SK-N-SH (cell line): ENCODE results near the gene MRPS27. TPM values are rescaled to one million over a fixed set of nuclear protein-coding genes. Genes with fewer than 3 reads are reported as not detected.

ENCODE experiments used
- CTCF ChIA-PET: fragments of 300-600, 350-600 bp; formaldehyde crosslinking; extraction: SDS; loops from one replicate; lab custom pipeline; 2021; lab: Yijun Ruan, JAX
- POLR2A ChIA-PET: fragments of 350-600 bp; sonication (Branson Sonifier 250); formaldehyde crosslinking; extraction: SDS; loops from one replicate; lab custom pipeline; 2020; ENCODE audit warnings: antibody characterized with exemption, inconsistent platforms; lab: Yijun Ruan, JAX
- DNase-seq: peaks from one replicate; pipeline ENCODE4 v3.0.0; 2012
- H2AFZ ChIP-seq: fragments of 200-600 bp; sonication (generic); 2 replicates; pipeline ENCODE4 v1.8.1; 2016; ENCODE audit warnings: antibody characterized with exemption, mild to moderate bottlenecking, low read depth
- H3F3A ChIP-seq: fragments of 200-600 bp; sonication (generic); replicated peaks from 2 replicates; pipeline ENCODE3; 2016; ENCODE audit warnings: antibody characterized with exemption, mild to moderate bottlenecking; ENCODE audit not compliant: insufficient read depth
- H3K27ac ChIP-seq, 2 experiments: fragments of 200-500 bp in 1 of 2; fragments of 200-600 bp in 1 of 2; sonication (Bioruptor generic) in 1 of 2; sonication (generic), shearing (Covaris generic) in 1 of 2; 2 replicates each; pipeline versions ENCODE4 v1.5.1 to v1.6.1; 2014 to 2016; ENCODE audit warnings: low read depth in 2 of 2, inconsistent platforms in 1 of 2, low read length in 1 of 2, mild to moderate bottlenecking in 1 of 2, mixed read lengths in 1 of 2
- H3K27me3 ChIP-seq: fragments of 200-600 bp; sonication (generic), shearing (Covaris generic); 2 replicates; pipeline ENCODE4 v1.6.1; 2016; ENCODE audit warnings: mixed run types; ENCODE audit not compliant: insufficient read depth
- H3K36me3 ChIP-seq, 2 experiments: fragments of 200-500 bp in 1 of 2; fragments of 200-600 bp in 1 of 2; sonication (Bioruptor generic) in 1 of 2; sonication (generic) in 1 of 2; replicated peaks in 1 of 2; 2 replicates each; pipeline versions ENCODE3 to v1.5.1; 2014 to 2016; ENCODE audit warnings: low read length in 1 of 2, mild to moderate bottlenecking in 1 of 2; ENCODE audit not compliant: insufficient read depth in 2 of 2, control insufficient read depth in 1 of 2
- H3K4me1 ChIP-seq, 2 experiments: fragments of 200-500 bp in 1 of 2; fragments of 200-600 bp in 1 of 2; sonication (Bioruptor generic) in 1 of 2; sonication (generic), shearing (Covaris generic) in 1 of 2; 2 replicates each; pipeline versions ENCODE4 v1.5.1 to v1.6.1; 2014 to 2016; ENCODE audit warnings: low read depth in 1 of 2, low read length in 1 of 2, mixed run types in 1 of 2; ENCODE audit not compliant: insufficient read depth in 2 of 2, control insufficient read depth in 1 of 2
- H3K4me2 ChIP-seq: fragments of 200-600 bp; sonication (generic), shearing (Covaris generic); 2 replicates; pipeline ENCODE4 v1.6.1; 2017; ENCODE audit warnings: mixed run types
- H3K4me3 ChIP-seq, 2 experiments: fragments of 200-500 bp in 1 of 2; fragments of 200-600 bp in 1 of 2; sonication (Bioruptor generic) in 1 of 2; sonication (generic), shearing (Covaris generic) in 1 of 2; 2 replicates each; pipeline versions ENCODE4 v1.5.1 to v1.8.1; 2014 to 2016; ENCODE audit warnings: low read depth in 2 of 2, inconsistent platforms in 1 of 2, low read length in 1 of 2, mild to moderate bottlenecking in 1 of 2, mixed read lengths in 1 of 2, moderate library complexity in 1 of 2
- H3K79me2 ChIP-seq: fragments of 200-600 bp; sonication (generic); 2 replicates; pipeline ENCODE4 v1.8.1; 2017; ENCODE audit warnings: mild to moderate bottlenecking; ENCODE audit not compliant: insufficient read depth
- H3K9ac ChIP-seq: fragments of 200-600 bp; sonication (generic); 2 replicates; pipeline ENCODE4 v1.6.1; 2017; ENCODE audit warnings: mixed run types
- H3K9me2 ChIP-seq: fragments of 200-600 bp; sonication (generic); 2 replicates; pipeline ENCODE4 v1.6.1; 2017; ENCODE audit warnings: mixed run types
- H3K9me3 ChIP-seq: fragments of 200-600 bp; sonication (generic); 2 replicates; pipeline ENCODE4 v1.6.1; 2017; ENCODE audit warnings: mixed run types, mild to moderate bottlenecking, moderate library complexity
- H4K20me1 ChIP-seq: fragments of 200-600 bp; sonication (generic); 2 replicates; pipeline ENCODE4 v1.6.1; 2017; ENCODE audit warnings: mild to moderate bottlenecking, mixed run types; ENCODE audit not compliant: insufficient read depth
- ELF1 ChIP-seq: IDR thresholded peaks from 2 replicates; pipeline ENCODE4 v1.4.0; 2012
- EP300 ChIP-seq, 2 experiments: IDR thresholded peaks; 2 replicates each; pipeline versions ENCODE4 v1.4.0 to v1.6.1; 2012; ENCODE audit warnings: borderline replicate concordance in 1 of 2, low read depth in 1 of 2, low read length in 1 of 2
- GABPA ChIP-seq: IDR thresholded peaks from 2 replicates; pipeline ENCODE4 v1.4.0; 2012; ENCODE audit warnings: low read depth, mild to moderate bottlenecking
- MEF2A ChIP-seq: IDR thresholded peaks from 2 replicates; pipeline ENCODE4 v1.4.0; 2012; ENCODE audit warnings: low read depth, borderline replicate concordance
- MXI1 ChIP-seq: IDR thresholded peaks from 2 replicates; pipeline ENCODE4 v1.6.1; 2012; ENCODE audit warnings: mild to moderate bottlenecking, low read depth, low read length, improper control_type of control experiment
- RFX5 ChIP-seq: IDR thresholded peaks from 2 replicates; pipeline ENCODE4 v1.6.1; 2012; ENCODE audit warnings: mild to moderate bottlenecking, improper control_type of control experiment, low read length
- RXRA ChIP-seq: IDR thresholded peaks from 2 replicates; pipeline ENCODE4 v1.4.0; 2012; ENCODE audit warnings: low read depth, mild to moderate bottlenecking, borderline replicate concordance
- SIN3A ChIP-seq: IDR thresholded peaks from 2 replicates; pipeline ENCODE4 v1.6.1; 2012; ENCODE audit warnings: low read depth, mild to moderate bottlenecking, low read length, moderate library complexity, borderline replicate concordance
- SMC3 ChIP-seq: IDR thresholded peaks from 2 replicates; pipeline ENCODE4 v1.6.1; 2012; ENCODE audit warnings: low read depth, low read length, improper control_type of control experiment
- TCF12 ChIP-seq: IDR thresholded peaks from 2 replicates; pipeline ENCODE4 v1.4.0; 2012
- TEAD4 ChIP-seq: IDR thresholded peaks from 2 replicates; pipeline ENCODE4 v1.4.0; 2012; ENCODE audit warnings: mild to moderate bottlenecking, borderline replicate concordance; ENCODE audit not compliant: insufficient read depth
- WGBS: methylation state at CpG from one replicate; pipeline ENCODE4 v1.1.6; 2017; ENCODE audit warnings: low lambda C conversion rate; 5-methylcytosine and 5-hydroxymethylcytosine counted together
- polyA plus RNA-seq, 3 experiments: library from polyadenylated mRNA; depleted of rRNA; stranded (reverse); fragments of >200 nt; gene quantifications; 2 replicates each; pipeline ENCODE4 v1.2.3, GENCODE V29; 2012
- TF ChIP-seq, protein P1 (sequence below): IDR thresholded peaks from 2 replicates; pipeline ENCODE4 v1.4.0; 2012; ENCODE audit warnings: low read depth
- TF ChIP-seq, protein P2 (sequence below): fragments of 200-600 bp; sonication (generic); IDR thresholded peaks from 2 replicates; pipeline ENCODE4 v1.6.1; 2017; ENCODE audit warnings: antibody characterized with exemption, mild to moderate bottlenecking, moderate library complexity
- TF ChIP-seq, protein P3 (sequence below): fragments of 150-350 bp; IDR thresholded peaks from 2 replicates; pipeline ENCODE4 v1.6.1; 2017; ENCODE audit warnings: antibody characterized with exemption, low read length, low read depth, borderline replicate concordance

Gene MRPS27
- polyA plus RNA-seq, 1 of the 3 experiments (the other 2 are of a cell fraction), result 37.5 TPM

DNA sequence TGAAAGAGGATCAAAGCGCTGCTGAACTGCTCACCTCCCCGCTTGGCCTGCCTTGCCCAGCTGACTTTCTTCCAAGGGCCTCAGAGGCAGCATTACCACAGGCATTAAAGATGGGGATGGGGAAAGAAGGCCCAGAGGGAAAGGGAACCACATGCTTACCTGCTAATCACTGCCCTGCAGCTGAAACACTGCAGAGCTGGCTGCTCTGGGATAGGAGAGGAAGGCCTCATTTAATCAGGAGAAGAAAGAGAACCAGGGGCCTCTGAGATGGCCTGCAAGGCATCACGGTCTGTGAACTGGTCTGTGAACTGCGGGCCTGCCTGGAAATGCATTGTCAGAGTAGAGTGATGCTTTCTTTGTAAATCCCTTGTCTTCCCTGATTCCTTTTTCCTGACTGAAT lies 44.9 kb upstream of the MRPS27 start:
- H3K79me2 ChIP-seq, result no peaks in the 10 kb centered on the region
- no peaks in the 10 kb centered on the region for H3K9me2 ChIP-seq
- H3K27me3 ChIP-seq, result no peaks in the 10 kb centered on the region
- no peak overlapping the region for H3K9ac ChIP-seq
- peak overlapping the region in 1 of 2 experiments; percentile 53; a peak in 1 of 4 replicates for H3K27ac ChIP-seq
- no peak overlapping the region for H3K4me3 ChIP-seq
- CTCF ChIA-PET, result interaction anchor here (1.1 to 5.4 kb wide), 7 partner anchors 9 to 591 kb away, joined by 3 to 64 read pairs (median 24); partner anchors contain the start of genes FCHO2 and TNPO1
- H3F3A ChIP-seq, result peaks cover 4% of the 10 kb centered on the region
- WGBS, result 97% methylated on average over 4 of the region's 4 CpGs
- H3K36me3 ChIP-seq, result peaks cover 3 to 11% of the 10 kb centered on the region in 2 experiments
- POLR2A ChIA-PET, result no interaction called here
- TF ChIP-seq, protein P1, sequence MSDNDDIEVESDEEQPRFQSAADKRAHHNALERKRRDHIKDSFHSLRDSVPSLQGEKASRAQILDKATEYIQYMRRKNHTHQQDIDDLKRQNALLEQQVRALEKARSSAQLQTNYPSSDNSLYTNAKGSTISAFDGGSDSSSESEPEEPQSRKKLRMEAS, result no peak
- TF ChIP-seq ELF1 (no peak), TCF12 (no peak), RFX5 (no peak), TEAD4 (no peak), SMC3 (no peak), SIN3A (no peak), MEF2A (no peak), MXI1 (no peak)
- no peaks in the 10 kb centered on the region for H4K20me1 ChIP-seq
- no peaks in the 10 kb centered on the region for H3K9me3 ChIP-seq
- no peak for DNase-seq
- no peak overlapping the region for H3K4me2 ChIP-seq
- H3K4me1 ChIP-seq, result peaks cover 10 to 19% of the 10 kb centered on the region in 2 experiments; a peak in 3 of 4 replicates
- no peak overlapping the region for H2AFZ ChIP-seq

DNA sequence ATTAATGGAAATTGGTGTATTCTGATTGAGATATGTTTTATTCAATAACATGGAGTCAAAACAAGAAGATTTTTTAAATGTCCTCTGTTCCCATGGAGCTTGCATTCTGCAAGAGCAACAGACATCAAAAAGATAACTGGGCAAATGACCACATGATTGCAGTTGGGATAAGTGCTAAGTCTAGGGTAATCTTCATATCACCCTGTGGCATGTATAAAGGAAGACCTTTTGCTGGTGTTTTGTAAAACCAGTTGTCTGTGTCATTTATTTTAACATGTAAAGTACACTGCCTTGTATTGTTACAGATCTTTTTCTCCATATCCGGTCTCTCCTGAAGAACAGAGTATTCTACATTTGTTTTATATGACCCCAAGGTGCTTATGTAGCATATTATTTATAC lies 44.1 kb upstream of the MRPS27 start:
- H3K4me3 ChIP-seq, result no peak overlapping the region
- TF ChIP-seq RXRA (no peak), EP300 (IDR thresholded peaks at IDR 0.05; ENCODE audit: borderline replicate concordance in 1 of 2, low read depth in 1 of 2, low read length in 1 of 2) (no peak), TEAD4 (no peak), GABPA (no peak), RFX5 (no peak)
- TF ChIP-seq, protein P2, sequence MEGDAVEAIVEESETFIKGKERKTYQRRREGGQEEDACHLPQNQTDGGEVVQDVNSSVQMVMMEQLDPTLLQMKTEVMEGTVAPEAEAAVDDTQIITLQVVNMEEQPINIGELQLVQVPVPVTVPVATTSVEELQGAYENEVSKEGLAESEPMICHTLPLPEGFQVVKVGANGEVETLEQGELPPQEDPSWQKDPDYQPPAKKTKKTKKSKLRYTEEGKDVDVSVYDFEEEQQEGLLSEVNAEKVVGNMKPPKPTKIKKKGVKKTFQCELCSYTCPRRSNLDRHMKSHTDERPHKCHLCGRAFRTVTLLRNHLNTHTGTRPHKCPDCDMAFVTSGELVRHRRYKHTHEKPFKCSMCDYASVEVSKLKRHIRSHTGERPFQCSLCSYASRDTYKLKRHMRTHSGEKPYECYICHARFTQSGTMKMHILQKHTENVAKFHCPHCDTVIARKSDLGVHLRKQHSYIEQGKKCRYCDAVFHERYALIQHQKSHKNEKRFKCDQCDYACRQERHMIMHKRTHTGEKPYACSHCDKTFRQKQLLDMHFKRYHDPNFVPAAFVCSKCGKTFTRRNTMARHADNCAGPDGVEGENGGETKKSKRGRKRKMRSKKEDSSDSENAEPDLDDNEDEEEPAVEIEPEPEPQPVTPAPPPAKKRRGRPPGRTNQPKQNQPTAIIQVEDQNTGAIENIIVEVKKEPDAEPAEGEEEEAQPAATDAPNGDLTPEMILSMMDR, result no peak
- TF ChIP-seq, protein P3, sequence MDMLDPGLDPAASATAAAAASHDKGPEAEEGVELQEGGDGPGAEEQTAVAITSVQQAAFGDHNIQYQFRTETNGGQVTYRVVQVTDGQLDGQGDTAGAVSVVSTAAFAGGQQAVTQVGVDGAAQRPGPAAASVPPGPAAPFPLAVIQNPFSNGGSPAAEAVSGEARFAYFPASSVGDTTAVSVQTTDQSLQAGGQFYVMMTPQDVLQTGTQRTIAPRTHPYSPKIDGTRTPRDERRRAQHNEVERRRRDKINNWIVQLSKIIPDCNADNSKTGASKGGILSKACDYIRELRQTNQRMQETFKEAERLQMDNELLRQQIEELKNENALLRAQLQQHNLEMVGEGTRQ, result no peak
- TF ChIP-seq, all 33 proteins: peak for 0
- no peaks in the 10 kb centered on the region for H4K20me1 ChIP-seq
- H3K9me2 ChIP-seq, result no peaks in the 10 kb centered on the region
- CTCF ChIA-PET, result interaction anchor here (3.5 to 5.4 kb wide), 3 partner anchors 9 to 455 kb away, joined by 25 to 64 read pairs (median 36); partner anchors contain the start of gene TNPO1
- no peak for DNase-seq
- POLR2A ChIA-PET, result no interaction called here
- H2AFZ ChIP-seq, result no peak overlapping the region
- H3K27me3 ChIP-seq, result no peaks in the 10 kb centered on the region
- H3K4me1 ChIP-seq, result peaks cover 10 to 19% of the 10 kb centered on the region in 2 experiments; a peak in 3 of 4 replicates
- H3K36me3 ChIP-seq, result peaks cover 6 to 17% of the 10 kb centered on the region in 2 experiments
- peaks cover 3% of the 10 kb centered on the region for H3F3A ChIP-seq
- peak overlapping the region in 1 of 2 experiments; percentile 76; a peak in 1 of 4 replicates for H3K27ac ChIP-seq
- H3K9ac ChIP-seq, result no peak overlapping the region
- no peak overlapping the region for H3K4me2 ChIP-seq
- no peaks in the 10 kb centered on the region for H3K9me3 ChIP-seq
- WGBS, result 88% methylated on average over 1 of the region's 1 CpG
- H3K79me2 ChIP-seq, result no peaks in the 10 kb centered on the region
